ENCODE results near the gene MAPK12.

The MAPK12 gene

DNA sequence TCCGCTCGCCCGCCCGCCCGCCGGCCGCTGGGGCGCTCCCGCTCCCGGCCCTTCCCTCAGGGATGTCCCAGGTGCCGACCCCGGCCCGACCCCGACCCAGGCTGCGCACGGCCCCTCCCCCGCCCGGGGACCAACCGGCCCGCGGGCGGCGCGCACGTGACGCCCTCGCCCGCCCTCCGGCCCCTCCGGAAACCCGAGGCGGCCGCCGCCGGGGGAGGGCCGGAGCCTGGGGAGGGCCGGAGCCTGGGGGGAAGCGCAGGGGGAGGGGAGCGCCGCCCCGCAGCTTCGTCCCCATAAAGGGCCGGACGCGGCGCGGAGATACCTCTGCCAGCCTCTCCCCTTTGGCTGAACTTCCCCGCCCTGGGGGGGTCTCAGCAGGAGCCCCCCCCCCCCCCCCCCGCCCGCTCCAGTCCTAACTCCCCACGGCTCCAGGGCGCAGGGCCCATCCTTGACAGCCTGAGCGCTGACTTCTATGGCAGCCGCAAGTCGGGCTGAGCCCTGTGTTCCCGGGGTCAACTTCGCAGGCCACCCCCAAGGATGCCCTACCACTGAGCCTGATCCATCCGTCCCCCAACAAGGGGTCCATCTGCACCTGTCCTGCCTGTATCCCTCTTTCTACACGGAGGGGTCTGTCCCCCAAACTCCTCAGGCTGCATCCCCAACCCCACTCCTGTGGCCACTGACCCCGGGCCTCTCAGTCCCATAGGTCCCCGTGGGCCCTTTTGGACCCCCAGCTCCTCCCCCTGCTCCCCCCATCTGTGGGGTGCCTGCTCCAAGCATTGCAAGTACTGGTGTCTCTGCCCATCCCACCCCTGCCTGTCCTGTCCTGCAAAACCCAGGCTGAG, at the start of gene MAPK12:
Gene MAPK12 (minus strand): TSS at position 69 of the 845 bp plus-strand sequence. CDS start 174 bp downstream, outside the sequence.
- Histone ChIP-seq H3K27ac (ENCODE audit: low read depth, low read length) (no peak within 1 kb of the TSS), H3K4me1 (ENCODE audit: control insufficient read depth in 1 of 2, insufficient read depth in 2 of 2, low read length in 2 of 2) (peaks cover 8% of the 10 kb centered on the region in 2 donors), H3K36me3 (ENCODE audit: control insufficient read depth in 1 of 2, insufficient read depth in 2 of 2, low read length in 2 of 2) (no peaks in the 10 kb centered on the region), H3K27me3 (ENCODE audit: control insufficient read depth in 1 of 2, insufficient read depth in 2 of 2, low read length in 2 of 2) (peaks cover 21 to 24% of the 10 kb centered on the region in 2 donors), H3K9me3 (ENCODE audit: control insufficient read depth in 1 of 2, low read length in 2 of 2) (no peaks in the 10 kb centered on the region), H3K9ac (ENCODE audit: low read depth in 1 of 2, low read length in 2 of 2) (no peak within 1 kb of the TSS), H3K4me3 (ENCODE audit: low read depth in 1 of 2, low read length in 2 of 2) (peak within 1 kb of the TSS in 1 of 2 donors; percentile 45)

- no peaks in the 10 kb centered on the region for H3K36me3 ChIP-seq (ENCODE audit: control insufficient read depth in 1 of 2, insufficient read depth in 2 of 2, low read length in 2 of 2)
- peaks cover 18 to 43% of the 10 kb centered on the region in 2 donors for H3K4me1 ChIP-seq (ENCODE audit: control insufficient read depth in 1 of 2, insufficient read depth in 2 of 2, low read length in 2 of 2)
These were observed 49.5 kb upstream of the MAPK12 start for GRCh38 chr22:50310949-50311444.

GRCh38 chr22:50310031-50310722, 48.7 kb upstream of the MAPK12 start:
- Histone ChIP-seq H3K4me1 (ENCODE audit: control insufficient read depth in 1 of 2, insufficient read depth in 2 of 2, low read length in 2 of 2) (peaks cover 23 to 45% of the 10 kb centered on the region in 2 donors), H3K9ac (ENCODE audit: low read depth in 1 of 2, low read length in 2 of 2) (no peak overlapping the region), H3K27me3 (ENCODE audit: control insufficient read depth in 1 of 2, insufficient read depth in 2 of 2, low read length in 2 of 2) (no peaks in the 10 kb centered on the region), H3K27ac (ENCODE audit: low read depth, low read length) (no peak overlapping the region), H3K4me3 (ENCODE audit: low read depth in 1 of 2, low read length in 2 of 2) (no peak overlapping the region), H3K36me3 (ENCODE audit: control insufficient read depth in 1 of 2, insufficient read depth in 2 of 2, low read length in 2 of 2) (no peaks in the 10 kb centered on the region), H3K9me3 (ENCODE audit: control insufficient read depth in 1 of 2, low read length in 2 of 2) (no peaks in the 10 kb centered on the region)

More at GRCh38 chr22:50310949-50311444, 49.5 kb upstream of the MAPK12 start:
- H3K27me3 ChIP-seq (ENCODE audit: control insufficient read depth in 1 of 2, insufficient read depth in 2 of 2, low read length in 2 of 2): peaks cover 0 to 3% of the 10 kb centered on the region in 2 donors
- H3K27ac ChIP-seq (ENCODE audit: low read depth, low read length): no peak overlapping the region
- no peak overlapping the region for H3K9ac ChIP-seq (ENCODE audit: low read depth in 1 of 2, low read length in 2 of 2)
- no peak overlapping the region for H3K4me3 ChIP-seq (ENCODE audit: low read depth in 1 of 2, low read length in 2 of 2)
- H3K9me3 ChIP-seq (ENCODE audit: control insufficient read depth in 1 of 2, low read length in 2 of 2): no peaks in the 10 kb centered on the region

GRCh38 chr22:50309601-50309991, 48.1 kb upstream of the MAPK12 start:
- Histone ChIP-seq H3K4me1 (ENCODE audit: control insufficient read depth in 1 of 2, insufficient read depth in 2 of 2, low read length in 2 of 2) (peaks cover 23 to 45% of the 10 kb centered on the region in 2 donors), H3K36me3 (ENCODE audit: control insufficient read depth in 1 of 2, insufficient read depth in 2 of 2, low read length in 2 of 2) (no peaks in the 10 kb centered on the region), H3K27ac (ENCODE audit: low read depth, low read length) (peak overlapping the region; percentile 52), H3K4me3 (ENCODE audit: low read depth in 1 of 2, low read length in 2 of 2) (no peak overlapping the region), H3K9me3 (ENCODE audit: control insufficient read depth in 1 of 2, low read length in 2 of 2) (no peaks in the 10 kb centered on the region), H3K27me3 (ENCODE audit: control insufficient read depth in 1 of 2, insufficient read depth in 2 of 2, low read length in 2 of 2) (no peaks in the 10 kb centered on the region), H3K9ac (ENCODE audit: low read depth in 1 of 2, low read length in 2 of 2) (no peak overlapping the region)

DNA sequence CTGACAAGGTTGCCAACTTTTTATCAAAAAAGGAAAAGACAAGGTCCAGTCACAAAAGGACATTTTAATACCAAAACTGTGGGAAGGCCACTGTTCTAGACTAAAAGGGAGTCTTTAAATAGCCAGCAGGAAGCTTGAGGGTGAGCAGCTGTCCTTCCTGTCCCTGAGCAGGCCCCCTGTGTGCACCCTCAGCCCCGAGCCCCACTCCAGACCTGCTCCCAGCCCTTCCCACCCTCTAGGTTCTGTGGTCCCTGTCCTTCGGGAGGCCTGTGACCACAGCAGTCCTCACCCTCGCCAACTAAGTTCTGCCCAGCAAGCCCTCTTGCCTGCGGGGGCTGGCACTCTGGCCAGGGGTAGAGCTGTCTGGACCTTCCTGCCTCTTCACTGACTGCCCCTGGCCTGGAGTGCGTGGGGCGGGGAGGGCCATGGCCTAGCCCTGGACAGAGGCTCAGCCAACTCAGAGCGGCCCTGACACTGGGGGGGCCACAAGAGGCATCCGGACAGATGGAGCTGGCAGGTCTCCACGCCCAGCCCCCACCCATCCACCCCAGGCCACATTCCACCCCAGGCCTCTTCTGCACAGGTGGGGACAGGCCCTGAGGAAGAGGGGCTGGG, 47.6 kb upstream of the MAPK12 start:
- Histone ChIP-seq H3K36me3 (ENCODE audit: control insufficient read depth in 1 of 2, insufficient read depth in 2 of 2, low read length in 2 of 2) (no peaks in the 10 kb centered on the region), H3K4me1 (ENCODE audit: control insufficient read depth in 1 of 2, insufficient read depth in 2 of 2, low read length in 2 of 2) (peaks cover 22 to 46% of the 10 kb centered on the region in 2 donors), H3K9me3 (ENCODE audit: control insufficient read depth in 1 of 2, low read length in 2 of 2) (no peaks in the 10 kb centered on the region), H3K9ac (ENCODE audit: low read depth in 1 of 2, low read length in 2 of 2) (no peak overlapping the region), H3K27me3 (ENCODE audit: control insufficient read depth in 1 of 2, insufficient read depth in 2 of 2, low read length in 2 of 2) (no peaks in the 10 kb centered on the region), H3K4me3 (ENCODE audit: low read depth in 1 of 2, low read length in 2 of 2) (no peak overlapping the region), H3K27ac (ENCODE audit: low read depth, low read length) (peak overlapping the region; percentile 52)

DNA sequence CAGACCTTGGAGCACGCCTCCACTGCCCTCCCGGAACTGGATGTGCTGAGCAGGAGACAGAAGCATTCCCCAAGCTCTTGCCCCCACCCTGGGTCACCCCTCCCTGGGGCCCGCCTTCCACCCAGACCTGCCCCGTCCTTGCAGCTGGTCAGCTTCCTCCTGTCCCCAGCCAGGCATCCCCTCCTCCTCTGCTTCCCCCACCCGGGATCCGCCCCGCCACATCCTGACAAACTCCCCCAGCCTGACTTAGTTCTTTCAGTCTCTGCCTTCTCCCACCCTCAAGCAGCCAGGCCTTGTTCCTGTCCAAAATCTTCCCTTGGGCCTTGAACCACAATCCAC, 47.1 kb upstream of the MAPK12 start:
- no peak overlapping the region for H3K9ac ChIP-seq (ENCODE audit: low read depth in 1 of 2, low read length in 2 of 2)
- H3K9me3 ChIP-seq (ENCODE audit: control insufficient read depth in 1 of 2, low read length in 2 of 2): no peaks in the 10 kb centered on the region

GRCh38 chr22:50307890-50308596, 46.6 kb upstream of the MAPK12 start:
- peaks cover 27 to 50% of the 10 kb centered on the region in 2 donors for H3K4me1 ChIP-seq (ENCODE audit: control insufficient read depth in 1 of 2, insufficient read depth in 2 of 2, low read length in 2 of 2)
- peak overlapping the region in 1 of 2 donors; percentile 32 for H3K9ac ChIP-seq (ENCODE audit: low read depth in 1 of 2, low read length in 2 of 2)
- no peak overlapping the region for H3K4me3 ChIP-seq (ENCODE audit: low read depth in 1 of 2, low read length in 2 of 2)

More for the DNA sequence above, 47.1 kb upstream of the MAPK12 start:
- Histone ChIP-seq H3K4me1 (ENCODE audit: control insufficient read depth in 1 of 2, insufficient read depth in 2 of 2, low read length in 2 of 2) (peaks cover 22 to 46% of the 10 kb centered on the region in 2 donors), H3K27me3 (ENCODE audit: control insufficient read depth in 1 of 2, insufficient read depth in 2 of 2, low read length in 2 of 2) (no peaks in the 10 kb centered on the region), H3K4me3 (ENCODE audit: low read depth in 1 of 2, low read length in 2 of 2) (no peak overlapping the region), H3K36me3 (ENCODE audit: control insufficient read depth in 1 of 2, insufficient read depth in 2 of 2, low read length in 2 of 2) (no peaks in the 10 kb centered on the region), H3K27ac (ENCODE audit: low read depth, low read length) (peak overlapping the region; percentile 52)

DNA sequence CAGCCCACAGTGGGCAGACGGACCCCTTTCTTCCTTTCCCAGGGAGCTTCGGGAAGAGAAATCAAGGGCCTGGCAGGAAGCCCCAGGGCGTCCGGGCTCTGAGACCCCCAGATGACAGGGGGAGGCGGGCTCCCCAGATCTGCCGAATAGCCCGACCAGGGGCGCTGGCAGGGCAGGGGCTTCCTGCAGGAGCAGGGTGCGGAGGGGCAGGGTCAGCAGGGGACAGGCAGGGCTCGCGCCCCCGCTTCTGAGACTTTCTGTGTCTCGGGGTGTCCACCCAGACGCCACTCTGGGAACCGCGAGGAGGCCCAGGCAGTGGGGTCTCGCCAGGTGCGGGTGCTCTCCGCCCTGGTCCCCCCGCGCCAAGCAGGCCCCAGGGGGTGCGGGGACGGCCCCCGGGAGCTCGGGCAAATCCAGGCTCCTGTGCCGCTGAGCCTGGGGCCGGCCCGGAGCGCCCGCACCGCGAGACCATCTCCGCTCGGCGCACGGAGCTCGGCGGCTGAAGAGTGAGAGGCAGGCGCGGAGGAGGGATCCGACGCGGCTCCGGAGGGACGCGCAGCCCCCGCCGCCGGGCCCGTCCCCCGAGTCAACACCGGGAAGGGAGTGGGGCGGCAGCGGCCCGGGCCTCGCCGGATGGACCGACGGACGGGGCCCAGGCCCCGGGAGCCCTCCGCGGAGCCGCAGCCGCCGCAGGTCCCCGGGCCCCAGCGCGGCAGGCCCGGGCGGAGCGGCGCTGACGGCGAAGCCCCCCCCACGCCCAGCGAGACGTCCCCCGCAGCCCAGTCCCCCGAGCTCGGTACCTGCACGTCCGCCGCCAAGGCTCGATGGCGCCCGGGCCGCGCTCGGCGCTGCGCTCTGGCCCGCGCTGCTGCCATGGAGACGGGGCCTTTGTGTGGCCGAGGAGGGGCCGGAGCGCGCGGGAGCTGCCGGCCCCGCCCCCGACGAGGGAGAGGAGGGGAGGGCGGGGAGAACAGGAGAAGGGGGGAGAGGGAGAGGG, 45.6 kb upstream of the MAPK12 start, which contains the start of gene PLXNB2:
Gene PLXNB2 (minus strand): TSS at position 894 of the 997 bp plus-strand sequence. CDS start 17,062 bp downstream, outside the sequence.
- Histone ChIP-seq H3K36me3 (ENCODE audit: control insufficient read depth in 1 of 2, insufficient read depth in 2 of 2, low read length in 2 of 2) (no peaks in the 10 kb centered on the region), H3K9me3 (ENCODE audit: control insufficient read depth in 1 of 2, low read length in 2 of 2) (no peaks in the 10 kb centered on the region), H3K27ac (ENCODE audit: low read depth, low read length) (peak within 1 kb of the TSS; percentile 75), H3K27me3 (ENCODE audit: control insufficient read depth in 1 of 2, insufficient read depth in 2 of 2, low read length in 2 of 2) (no peaks in the 10 kb centered on the region), H3K4me1 (ENCODE audit: control insufficient read depth in 1 of 2, insufficient read depth in 2 of 2, low read length in 2 of 2) (peaks cover 37 to 60% of the 10 kb centered on the region in 2 donors), H3K9ac (ENCODE audit: low read depth in 1 of 2, low read length in 2 of 2) (peak within 1 kb of the TSS; percentile 82 to 86), H3K4me3 (ENCODE audit: low read depth in 1 of 2, low read length in 2 of 2) (peak within 1 kb of the TSS; percentile 83 to 86)

More at GRCh38 chr22:50307890-50308596, 46.6 kb upstream of the MAPK12 start:
- H3K9me3 ChIP-seq (ENCODE audit: control insufficient read depth in 1 of 2, low read length in 2 of 2): no peaks in the 10 kb centered on the region
- H3K36me3 ChIP-seq (ENCODE audit: control insufficient read depth in 1 of 2, insufficient read depth in 2 of 2, low read length in 2 of 2): no peaks in the 10 kb centered on the region
- no peaks in the 10 kb centered on the region for H3K27me3 ChIP-seq (ENCODE audit: control insufficient read depth in 1 of 2, insufficient read depth in 2 of 2, low read length in 2 of 2)
- H3K27ac ChIP-seq (ENCODE audit: low read depth, low read length): peak overlapping the region; percentile 42

Measured in duodenal mucosa (tissue), 2 donors.